Glomerular visceral epithelial cell (primary cell): ENCODE results near the gene ZNF397.

Source experiments
- DNase-seq: peaks from one replicate; pipeline ENCODE4 v3.0.0-alpha.2; 2016; ENCODE audit errors: extremely low spot score

ZNF397 gene

GRCh38 chr18:35290094-35290735 is 49.4 kb downstream of the ZNF397 start, which contains the start of gene ZSCAN30:
TSS of gene ZSCAN30 (minus strand) at chr18:35290229. CDS start at chr18:35264352, 25,877 bp downstream.
- peak; percentile 96 for DNase-seq

- DNase-seq = no peak
Observed at GRCh38 chr18:35291166-35291565, 50.3 kb downstream of the ZNF397 start.

- no peak for DNase-seq
Observed at GRCh38 chr18:35296060-35296459, 55.2 kb downstream of the ZNF397 start.

- no peak for DNase-seq
Observed at GRCh38 chr18:35303610-35304009, 62.8 kb downstream of the ZNF397 start.

GRCh38 chr18:35306588-35307250 is 65.9 kb downstream of the ZNF397 start:
- DNase-seq = no peak
